Measurements from ENCODE around the gene CTSC.

- no peak for TF ChIP-seq CTCF (IDR thresholded peaks at IDR 0.05)
- no peak for TF ChIP-seq EZH2 (IDR thresholded peaks at IDR 0.05; ENCODE audit: borderline replicate concordance, insufficient read depth, low read depth, low read length, poor library complexity, severe bottlenecking)
Measured at GRCh38 chr11:88337987-88338668, 592 bp upstream of the CTSC start.
